Stimulated activated CD8-positive, alpha-beta memory T cell treated with anti-CD3 and anti-CD28 coated beads, Interleukin-15, amount 100 ng/mL, for 1 hour (primary cell): ENCODE data around the gene PPP2R5E.
"Not testable (repeated sequence)": the region's sequence is repeated elsewhere in the genome, so short reads cannot be mapped to it uniquely, and the experiment has no call there.

Source experiments
- DNase-seq: peaks from one replicate; pipeline ENCODE4 v3.0.0-alpha.2; 2020; ENCODE audit warnings: low read depth

The PPP2R5E gene

GRCh38 chr14:63543000-63543825, at the start of gene PPP2R5E:
TSS of gene PPP2R5E (minus strand) at chr14:63543377. CDS start at chr14:63539685, 3,692 bp downstream.
- peak; percentile 95 for DNase-seq

GRCh38 chr14:63583046-63583445, 39.9 kb upstream of the PPP2R5E start:
- DNase-seq: not testable (repeated sequence)

- DNase-seq: no peak
These were observed 38.3 kb upstream of the PPP2R5E start for GRCh38 chr14:63581491-63581890.

- DNase-seq: no peak
These were observed 35.1 kb upstream of the PPP2R5E start for GRCh38 chr14:63578300-63578699.

GRCh38 chr14:63573581-63573980, 30.4 kb upstream of the PPP2R5E start:
- no peak for DNase-seq

GRCh38 chr14:63565448-63565847, 22.3 kb upstream of the PPP2R5E start:
- DNase-seq: no peak

- DNase-seq: no peak
These were observed 21.1 kb upstream of the PPP2R5E start for GRCh38 chr14:63564318-63564717.

GRCh38 chr14:63563370-63564026, 20.3 kb upstream of the PPP2R5E start:
- DNase-seq: no peak

GRCh38 chr14:63562405-63562804, 19.2 kb upstream of the PPP2R5E start:
- no peak for DNase-seq

- DNase-seq: no peak
These were observed 12.4 kb upstream of the PPP2R5E start for GRCh38 chr14:63555572-63555971.

- DNase-seq: no peak
These were observed 8.2 kb upstream of the PPP2R5E start for GRCh38 chr14:63551332-63551731.

- no peak for DNase-seq
These were observed 4.7 kb upstream of the PPP2R5E start for GRCh38 chr14:63547798-63548335.

- no peak for DNase-seq
These were observed 2.3 kb upstream of the PPP2R5E start for GRCh38 chr14:63545431-63545830.

GRCh38 chr14:63544591-63545299, 1.6 kb upstream of the PPP2R5E start:
- DNase-seq: no peak

GRCh38 chr14:63543826-63544406, 739 bp upstream of the PPP2R5E start:
- DNase-seq: no peak

GRCh38 chr14:63542231-63542999, 762 bp downstream of the PPP2R5E start:
- DNase-seq: no peak

- DNase-seq: no peak
These were observed 7.3 kb downstream of the PPP2R5E start for GRCh38 chr14:63535918-63536317.

- DNase-seq: no peak
These were observed 9.7 kb downstream of the PPP2R5E start for GRCh38 chr14:63533474-63533873.

GRCh38 chr14:63524537-63525155, 18.5 kb downstream of the PPP2R5E start:
- no peak for DNase-seq

- no peak for DNase-seq
These were observed 19.3 kb downstream of the PPP2R5E start for GRCh38 chr14:63523735-63524426.
